Transverse colon (tissue), 3 donors: ENCODE data around the gene CBX7.

Source experiments
- CTCF ChIP-seq, 5 experiments: fragments of 200-600 bp in 3 of 5; fragments of 450-650 bp in 2 of 5; sonication (generic) in 3 of 5; IDR thresholded peaks; 1 replicate in 2 of 5; 2 replicates in 3 of 5; pipeline ENCODE4 v1.5.1; 2016 to 2017; ENCODE audit warnings: antibody characterized with exemption in 5 of 5, inconsistent platforms in 3 of 5, mild to moderate bottlenecking in 2 of 5, moderate library complexity in 1 of 5
- POLR2A ChIP-seq: fragments of 450-650 bp; IDR thresholded peaks from one replicate; pipeline ENCODE4 v1.6.1; 2016; ENCODE audit warnings: antibody characterized with exemption, mild to moderate bottlenecking, moderate library complexity

- TF ChIP-seq CTCF (IDR thresholded peaks at IDR 0.05) (no peak), POLR2A (no peak)
These were observed 57.6 kb downstream of the CBX7 start for GRCh38 chr22:39094717-39095389.
